SK-N-SH (cell line): ENCODE data around the gene TBC1D5. TPM values are rescaled to one million over a fixed set of nuclear protein-coding genes. Genes with fewer than 3 reads are reported as not detected.

ENCODE experiments used
- CTCF ChIA-PET: fragments of 300-600, 350-600 bp; formaldehyde crosslinking; extraction: SDS; loops from one replicate; lab custom pipeline; 2021; lab: Yijun Ruan, JAX
- POLR2A ChIA-PET: fragments of 350-600 bp; sonication (Branson Sonifier 250); formaldehyde crosslinking; extraction: SDS; loops from one replicate; lab custom pipeline; 2020; ENCODE audit warnings: antibody characterized with exemption, inconsistent platforms; lab: Yijun Ruan, JAX
- DNase-seq: peaks from one replicate; pipeline ENCODE4 v3.0.0; 2012
- H2AFZ ChIP-seq: fragments of 200-600 bp; sonication (generic); 2 replicates; pipeline ENCODE4 v1.8.1; 2016; ENCODE audit warnings: antibody characterized with exemption, mild to moderate bottlenecking, low read depth
- H3F3A ChIP-seq: fragments of 200-600 bp; sonication (generic); replicated peaks from 2 replicates; pipeline ENCODE3; 2016; ENCODE audit warnings: antibody characterized with exemption, mild to moderate bottlenecking; ENCODE audit not compliant: insufficient read depth
- H3K27ac ChIP-seq, 2 experiments: fragments of 200-500 bp in 1 of 2; fragments of 200-600 bp in 1 of 2; sonication (Bioruptor generic) in 1 of 2; sonication (generic), shearing (Covaris generic) in 1 of 2; 2 replicates each; pipeline versions ENCODE4 v1.5.1 to v1.6.1; 2014 to 2016; ENCODE audit warnings: low read depth in 2 of 2, inconsistent platforms in 1 of 2, low read length in 1 of 2, mild to moderate bottlenecking in 1 of 2, mixed read lengths in 1 of 2
- H3K27me3 ChIP-seq: fragments of 200-600 bp; sonication (generic), shearing (Covaris generic); 2 replicates; pipeline ENCODE4 v1.6.1; 2016; ENCODE audit warnings: mixed run types; ENCODE audit not compliant: insufficient read depth
- H3K36me3 ChIP-seq, 2 experiments: fragments of 200-500 bp in 1 of 2; fragments of 200-600 bp in 1 of 2; sonication (Bioruptor generic) in 1 of 2; sonication (generic) in 1 of 2; replicated peaks in 1 of 2; 2 replicates each; pipeline versions ENCODE3 to v1.5.1; 2014 to 2016; ENCODE audit warnings: low read length in 1 of 2, mild to moderate bottlenecking in 1 of 2; ENCODE audit not compliant: insufficient read depth in 2 of 2, control insufficient read depth in 1 of 2
- H3K4me1 ChIP-seq, 2 experiments: fragments of 200-500 bp in 1 of 2; fragments of 200-600 bp in 1 of 2; sonication (Bioruptor generic) in 1 of 2; sonication (generic), shearing (Covaris generic) in 1 of 2; 2 replicates each; pipeline versions ENCODE4 v1.5.1 to v1.6.1; 2014 to 2016; ENCODE audit warnings: low read depth in 1 of 2, low read length in 1 of 2, mixed run types in 1 of 2; ENCODE audit not compliant: insufficient read depth in 2 of 2, control insufficient read depth in 1 of 2
- H3K4me2 ChIP-seq: fragments of 200-600 bp; sonication (generic), shearing (Covaris generic); 2 replicates; pipeline ENCODE4 v1.6.1; 2017; ENCODE audit warnings: mixed run types
- H3K4me3 ChIP-seq, 2 experiments: fragments of 200-500 bp in 1 of 2; fragments of 200-600 bp in 1 of 2; sonication (Bioruptor generic) in 1 of 2; sonication (generic), shearing (Covaris generic) in 1 of 2; 2 replicates each; pipeline versions ENCODE4 v1.5.1 to v1.8.1; 2014 to 2016; ENCODE audit warnings: low read depth in 2 of 2, inconsistent platforms in 1 of 2, low read length in 1 of 2, mild to moderate bottlenecking in 1 of 2, mixed read lengths in 1 of 2, moderate library complexity in 1 of 2
- H3K79me2 ChIP-seq: fragments of 200-600 bp; sonication (generic); 2 replicates; pipeline ENCODE4 v1.8.1; 2017; ENCODE audit warnings: mild to moderate bottlenecking; ENCODE audit not compliant: insufficient read depth
- H3K9ac ChIP-seq: fragments of 200-600 bp; sonication (generic); 2 replicates; pipeline ENCODE4 v1.6.1; 2017; ENCODE audit warnings: mixed run types
- H3K9me2 ChIP-seq: fragments of 200-600 bp; sonication (generic); 2 replicates; pipeline ENCODE4 v1.6.1; 2017; ENCODE audit warnings: mixed run types
- H3K9me3 ChIP-seq: fragments of 200-600 bp; sonication (generic); 2 replicates; pipeline ENCODE4 v1.6.1; 2017; ENCODE audit warnings: mixed run types, mild to moderate bottlenecking, moderate library complexity
- H4K20me1 ChIP-seq: fragments of 200-600 bp; sonication (generic); 2 replicates; pipeline ENCODE4 v1.6.1; 2017; ENCODE audit warnings: mild to moderate bottlenecking, mixed run types; ENCODE audit not compliant: insufficient read depth
- CHD2 ChIP-seq: fragments of 150-350 bp; IDR thresholded peaks from 2 replicates; pipeline ENCODE4 v1.6.1; 2018; ENCODE audit warnings: low read length; ENCODE audit not compliant: partially characterized antibody
- ELF1 ChIP-seq: IDR thresholded peaks from 2 replicates; pipeline ENCODE4 v1.4.0; 2012
- FOXJ3 ChIP-seq: sonication (generic); formaldehyde crosslinking; IDR thresholded peaks from 2 replicates; pipeline ENCODE4 v1.5.1; 2020; ENCODE audit warnings: mild to moderate bottlenecking, missing genetic modification reagents
- FOXM1 ChIP-seq: IDR thresholded peaks from 2 replicates; pipeline ENCODE4 v1.4.0; 2012; ENCODE audit warnings: low read depth, mild to moderate bottlenecking
- MEF2A ChIP-seq: IDR thresholded peaks from 2 replicates; pipeline ENCODE4 v1.4.0; 2012; ENCODE audit warnings: low read depth, borderline replicate concordance
- MXI1 ChIP-seq: IDR thresholded peaks from 2 replicates; pipeline ENCODE4 v1.6.1; 2012; ENCODE audit warnings: mild to moderate bottlenecking, low read depth, low read length, improper control_type of control experiment
- NRF1 ChIP-seq: IDR thresholded peaks from 2 replicates; pipeline ENCODE4 v1.6.1; 2012; ENCODE audit warnings: low read depth, mild to moderate bottlenecking, low read length
- POLR2AphosphoS5 ChIP-seq: IDR thresholded peaks from 2 replicates; pipeline ENCODE4 v1.6.1; 2012; ENCODE audit warnings: low read depth, low read length
- SIN3A ChIP-seq: IDR thresholded peaks from 2 replicates; pipeline ENCODE4 v1.6.1; 2012; ENCODE audit warnings: low read depth, mild to moderate bottlenecking, low read length, moderate library complexity, borderline replicate concordance
- SMC3 ChIP-seq: IDR thresholded peaks from 2 replicates; pipeline ENCODE4 v1.6.1; 2012; ENCODE audit warnings: low read depth, low read length, improper control_type of control experiment
- TEAD4 ChIP-seq: IDR thresholded peaks from 2 replicates; pipeline ENCODE4 v1.4.0; 2012; ENCODE audit warnings: mild to moderate bottlenecking, borderline replicate concordance; ENCODE audit not compliant: insufficient read depth
- YY1 ChIP-seq: IDR thresholded peaks from 2 replicates; pipeline ENCODE4 v1.4.0; 2012; ENCODE audit warnings: low read depth, mild to moderate bottlenecking
- WGBS: methylation state at CpG from one replicate; pipeline ENCODE4 v1.1.6; 2017; ENCODE audit warnings: low lambda C conversion rate; 5-methylcytosine and 5-hydroxymethylcytosine counted together
- polyA plus RNA-seq, 3 experiments: library from polyadenylated mRNA; depleted of rRNA; stranded (reverse); fragments of >200 nt; gene quantifications; 2 replicates each; pipeline ENCODE4 v1.2.3, GENCODE V29; 2012
- TF ChIP-seq, protein P1 (sequence below): fragments of 150-350 bp; IDR thresholded peaks from 2 replicates; pipeline ENCODE4 v1.6.1; 2016; ENCODE audit warnings: mild to moderate bottlenecking, low read depth, low read length
- TF ChIP-seq, protein P2 (sequence below): fragments of 150-350 bp; IDR thresholded peaks from 2 replicates; pipeline ENCODE4 v1.6.1; 2017; ENCODE audit warnings: antibody characterized with exemption, low read length, low read depth, borderline replicate concordance

The TBC1D5 gene
- polyA plus RNA-seq, 1 of the 3 experiments (the other 2 are of a cell fraction), result 19.5 TPM

DNA sequence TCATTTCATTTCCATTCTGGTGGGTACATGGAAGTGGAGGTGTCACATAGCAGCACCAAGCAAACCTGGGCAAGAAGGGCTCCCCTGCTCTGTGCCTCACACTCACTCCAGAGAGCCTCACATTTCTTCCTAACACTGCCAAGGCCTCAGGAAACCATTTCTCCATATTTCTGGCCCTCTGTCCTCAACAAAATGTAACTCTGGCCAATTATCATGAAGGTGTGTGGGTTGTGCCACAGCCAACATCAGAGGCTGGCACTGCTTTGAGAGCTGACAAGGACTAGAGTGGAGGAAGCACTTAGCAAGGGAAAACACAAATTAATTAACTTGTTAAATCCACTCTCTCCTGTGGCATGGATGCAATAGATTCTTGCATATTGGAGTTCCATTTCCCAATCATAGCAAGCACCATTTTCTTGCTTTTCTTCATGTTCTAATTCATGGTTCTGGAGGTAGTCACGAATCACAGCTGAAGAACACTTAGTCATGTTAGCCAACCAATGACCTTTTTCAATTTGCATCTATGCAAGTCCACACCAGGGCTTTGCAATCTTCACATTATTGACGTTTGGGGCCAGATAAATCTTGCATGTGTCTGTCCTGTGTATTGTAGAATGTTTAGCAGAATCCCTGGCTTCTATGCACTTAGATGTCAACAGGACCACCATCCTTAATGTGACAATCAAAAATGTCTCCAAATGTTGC is 616.5 kb downstream of the TBC1D5 start:
- H3K4me1 ChIP-seq, result no peaks in the 10 kb centered on the region

DNA sequence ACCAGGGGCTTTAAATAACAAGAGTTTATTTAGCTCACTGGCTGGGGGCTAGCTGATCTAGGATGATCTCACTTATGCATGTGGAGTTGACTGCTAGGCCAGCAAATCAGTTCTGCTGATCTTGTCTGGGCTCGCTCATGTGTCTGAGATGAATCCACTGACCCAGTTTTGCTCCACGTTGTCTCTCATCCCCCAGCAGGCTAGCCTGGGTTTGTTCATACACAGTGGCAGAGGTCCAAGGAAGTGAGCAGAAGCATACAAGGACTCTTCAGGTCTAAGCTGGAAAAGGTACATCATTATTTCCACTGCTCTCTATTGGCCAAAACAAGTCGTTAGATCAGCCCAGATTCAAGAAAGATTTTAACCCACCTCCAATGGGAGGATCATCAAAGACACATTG is 619.7 kb downstream of the TBC1D5 start:
- Histone ChIP-seq H3K27ac (no peak overlapping the region), H3K4me2 (no peak overlapping the region), H3K9ac (no peak overlapping the region), H2AFZ (no peak overlapping the region), H3K9me3 (no peaks in the 10 kb centered on the region), H3K4me3 (no peak overlapping the region), H4K20me1 (no peaks in the 10 kb centered on the region), H3K36me3 (no peaks in the 10 kb centered on the region), H3K27me3 (no peaks in the 10 kb centered on the region), H3K9me2 (no peaks in the 10 kb centered on the region), H3K79me2 (no peaks in the 10 kb centered on the region), H3K4me1 (no peaks in the 10 kb centered on the region), H3F3A (no peaks in the 10 kb centered on the region)
- TF ChIP-seq FOXM1 (no peak), CHD2 (no peak), FOXJ3 (CRISPR knock-in tag) (no peak), SIN3A (no peak), NRF1 (no peak), MEF2A (no peak), TEAD4 (no peak)
- TF ChIP-seq, protein P1, sequence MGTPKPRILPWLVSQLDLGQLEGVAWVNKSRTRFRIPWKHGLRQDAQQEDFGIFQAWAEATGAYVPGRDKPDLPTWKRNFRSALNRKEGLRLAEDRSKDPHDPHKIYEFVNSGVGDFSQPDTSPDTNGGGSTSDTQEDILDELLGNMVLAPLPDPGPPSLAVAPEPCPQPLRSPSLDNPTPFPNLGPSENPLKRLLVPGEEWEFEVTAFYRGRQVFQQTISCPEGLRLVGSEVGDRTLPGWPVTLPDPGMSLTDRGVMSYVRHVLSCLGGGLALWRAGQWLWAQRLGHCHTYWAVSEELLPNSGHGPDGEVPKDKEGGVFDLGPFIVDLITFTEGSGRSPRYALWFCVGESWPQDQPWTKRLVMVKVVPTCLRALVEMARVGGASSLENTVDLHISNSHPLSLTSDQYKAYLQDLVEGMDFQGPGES, result no peak
- ChIA-PET CTCF (no interaction called here), POLR2A (no interaction called here)
- WGBS, result 35% methylated on average over 3 of the region's 3 CpGs
- DNase-seq, result no peak

More for the DNA sequence above, 616.5 kb downstream of the TBC1D5 start:
- Histone ChIP-seq H3K9ac (no peak overlapping the region), H3K9me2 (no peaks in the 10 kb centered on the region), H3K4me3 (no peak overlapping the region), H4K20me1 (no peaks in the 10 kb centered on the region), H3K4me2 (no peak overlapping the region), H3K9me3 (no peaks in the 10 kb centered on the region), H3F3A (no peaks in the 10 kb centered on the region), H3K27me3 (no peaks in the 10 kb centered on the region), H3K36me3 (no peaks in the 10 kb centered on the region), H3K27ac (no peak overlapping the region), H2AFZ (no peak overlapping the region), H3K79me2 (no peaks in the 10 kb centered on the region)
- no peak for DNase-seq
- TF ChIP-seq FOXJ3 (CRISPR knock-in tag) (no peak), ELF1 (no peak), SMC3 (no peak), MXI1 (no peak), FOXM1 (no peak), NRF1 (no peak), POLR2AphosphoS5 (no peak), YY1 (no peak)
- TF ChIP-seq, protein P2, sequence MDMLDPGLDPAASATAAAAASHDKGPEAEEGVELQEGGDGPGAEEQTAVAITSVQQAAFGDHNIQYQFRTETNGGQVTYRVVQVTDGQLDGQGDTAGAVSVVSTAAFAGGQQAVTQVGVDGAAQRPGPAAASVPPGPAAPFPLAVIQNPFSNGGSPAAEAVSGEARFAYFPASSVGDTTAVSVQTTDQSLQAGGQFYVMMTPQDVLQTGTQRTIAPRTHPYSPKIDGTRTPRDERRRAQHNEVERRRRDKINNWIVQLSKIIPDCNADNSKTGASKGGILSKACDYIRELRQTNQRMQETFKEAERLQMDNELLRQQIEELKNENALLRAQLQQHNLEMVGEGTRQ, result no peak
- ChIA-PET CTCF (interaction anchor here (1.0 kb wide), 2 partner anchors 34 to 141 kb away, joined by 3 read pairs; no protein-coding TSS in a partner anchor), POLR2A (no interaction called here)
- WGBS, result 20% methylated on average over 2 of the region's 2 CpGs
